Right cardiac atrium (tissue), 5 donors: ENCODE data around the gene PCSK2. TPM values are rescaled to one million over a fixed set of nuclear protein-coding genes. Genes with fewer than 3 reads are reported as not detected.

Source experiments
- ATAC-seq, 2 donors: fragments of 200-7000 bp; cut with Tn5 transposase; one replicate each; pipeline versions ENCODE4 v1.8.0 to v1.9.1; 2020; ENCODE audit warnings: moderate library complexity in 2 of 2, mild to moderate bottlenecking in 1 of 2
- DNase-seq, 3 donors: peaks; one replicate each; pipeline ENCODE4 v3.0.0-alpha.2; 2020
- H3K27ac ChIP-seq: one replicate; pipeline ENCODE4 v1.5.1; 2013; ENCODE audit warnings: mild to moderate bottlenecking, low read length, control low read depth, moderate library complexity
- H3K27me3 ChIP-seq: one replicate; pipeline ENCODE4 v1.6.1; 2013; ENCODE audit not compliant: control insufficient read depth, insufficient read depth
- H3K4me1 ChIP-seq: one replicate; pipeline ENCODE4 v1.6.1; 2013; ENCODE audit warnings: low read length; ENCODE audit not compliant: control insufficient read depth, insufficient read depth
- H3K4me3 ChIP-seq: one replicate; pipeline ENCODE4 v1.5.1; 2013; ENCODE audit warnings: low read length, control low read depth
- H3K9me3 ChIP-seq: one replicate; pipeline ENCODE4 v1.6.1; 2013; ENCODE audit warnings: low read length; ENCODE audit not compliant: control insufficient read depth
- WGBS: extraction: QIAGEN DNeasy Blood & Tissue Kit; methylation state at CpG from one replicate; pipeline ENCODE4 v1.1.7; 2013; 5-methylcytosine and 5-hydroxymethylcytosine counted together
- intact Hi-C, 4 donors: fragments of 100-400 bp; cut with DNase I; formaldehyde crosslinking; loops; one replicate each; pipeline versions ENCODE4 v1.11.0 to v1.14.0; 2022 to 2023
- polyA plus RNA-seq: library from polyadenylated mRNA; stranded (reverse); fragments of 200-250 nt; gene quantifications from one replicate; pipeline ENCODE4 v1.2.3, GENCODE V29; 2013
- total RNA-seq, 4 donors: library from RNA; stranded (reverse); fragmentation: NEBNext Ultra II Directional; extraction: Animal tissue kit (Norgen Biotek cat#: 25700); gene quantifications; one replicate each; pipeline ENCODE4 v1.2.1, GENCODE V29; 2021
- donor health status: healthy with polysubstance abuse.
- donor health status: DM: no; HTN: yes; CAD: no.
- donor health status: DM: no; HTN: no; CAD: no.
- donor health status: DM: no; HTN: yes; CAD: no; lungs with severe emphysema.
- donor health status: DM: yes; HTN: yes; CAD: no.

The PCSK2 gene
- total and polyA plus RNA-seq, 5 donors: 1.1 to 3.2 (median 1.9) TPM

GRCh38 chr20:17300113-17300512 is 73.3 kb downstream of the PCSK2 start:
- Histone ChIP-seq H3K4me3 (no peak overlapping the region), H3K27ac (no peak overlapping the region), H3K9me3 (no peaks in the 10 kb centered on the region), H3K27me3 (no peaks in the 10 kb centered on the region), H3K4me1 (no peaks in the 10 kb centered on the region)
- ATAC-seq: no peak
- WGBS: 75% methylated on average over 2 of the region's 2 CpGs
- no peak for DNase-seq
- intact Hi-C loops: no loop called here

- Histone ChIP-seq H3K27me3 (no peaks in the 10 kb centered on the region), H3K9me3 (no peaks in the 10 kb centered on the region), H3K4me1 (no peaks in the 10 kb centered on the region), H3K4me3 (no peak overlapping the region), H3K27ac (no peak overlapping the region)
- DNase-seq (no peak), ATAC-seq (no peak)
- WGBS: 42% methylated on average over 3 of the region's 3 CpGs
- intact Hi-C loops: no loop called here
Observed at GRCh38 chr20:17304774-17305173, 77.9 kb downstream of the PCSK2 start.

GRCh38 chr20:17306427-17306826 is 79.6 kb downstream of the PCSK2 start:
- no peak for DNase-seq
- Histone ChIP-seq H3K27me3 (no peaks in the 10 kb centered on the region), H3K4me1 (no peaks in the 10 kb centered on the region), H3K4me3 (no peak overlapping the region), H3K9me3 (no peaks in the 10 kb centered on the region), H3K27ac (no peak overlapping the region)
- intact Hi-C loops: no loop called here
- ATAC-seq: no peak
- 81% methylated on average over 4 of the region's 4 CpGs for WGBS

- no peak for ATAC-seq
- intact Hi-C loops: no loop called here
Observed at GRCh38 chr20:17314264-17314663, 87.4 kb downstream of the PCSK2 start.

GRCh38 chr20:17315407-17316231 is 88.8 kb downstream of the PCSK2 start:
- Histone ChIP-seq H3K4me1 (no peaks in the 10 kb centered on the region), H3K4me3 (no peak overlapping the region), H3K9me3 (no peaks in the 10 kb centered on the region), H3K27me3 (peaks cover 2% of the 10 kb centered on the region), H3K27ac (no peak overlapping the region)
- 14% methylated on average over 45 of the region's 45 CpGs for WGBS
- intact Hi-C loops: no loop called here
- DNase-seq (no peak), ATAC-seq (peak in 1 of 2 donors; percentile 14)

More at GRCh38 chr20:17314264-17314663, 87.4 kb downstream of the PCSK2 start:
- WGBS: 59% methylated on average over 5 of the region's 5 CpGs
- H3K27me3 ChIP-seq: peaks cover 2% of the 10 kb centered on the region
- H3K4me3 ChIP-seq: no peak overlapping the region
- no peaks in the 10 kb centered on the region for H3K9me3 ChIP-seq
- no peak for DNase-seq
- no peaks in the 10 kb centered on the region for H3K4me1 ChIP-seq
- no peak overlapping the region for H3K27ac ChIP-seq

- WGBS: 69% methylated on average over 2 of the region's 2 CpGs
- Histone ChIP-seq H3K4me1 (no peaks in the 10 kb centered on the region), H3K4me3 (no peak overlapping the region), H3K27me3 (peaks cover 2% of the 10 kb centered on the region), H3K27ac (no peak overlapping the region), H3K9me3 (no peaks in the 10 kb centered on the region)
- intact Hi-C loops: no loop called here
- ATAC-seq (no peak), DNase-seq (no peak)
Observed at GRCh38 chr20:17316316-17317038, 89.6 kb downstream of the PCSK2 start.

- peaks cover 2% of the 10 kb centered on the region for H3K27me3 ChIP-seq
- H3K4me3 ChIP-seq: no peak overlapping the region
- no peak overlapping the region for H3K27ac ChIP-seq
- DNase-seq (no peak), ATAC-seq (no peak)
- 49% methylated on average over 2 of the region's 2 CpGs for WGBS
- intact Hi-C loops: no loop called here
- H3K9me3 ChIP-seq: no peaks in the 10 kb centered on the region
- no peaks in the 10 kb centered on the region for H3K4me1 ChIP-seq
Observed at GRCh38 chr20:17317341-17317740, 90.5 kb downstream of the PCSK2 start.

GRCh38 chr20:17320456-17320855 is 93.6 kb downstream of the PCSK2 start:
- DNase-seq: no peak
- ATAC-seq: no peak
- WGBS: 76% methylated on average over 2 of the region's 2 CpGs

GRCh38 chr20:17326096-17326495 is 99.3 kb downstream of the PCSK2 start:
- Histone ChIP-seq H3K27ac (no peak overlapping the region), H3K9me3 (no peaks in the 10 kb centered on the region), H3K4me3 (no peak overlapping the region), H3K27me3 (no peaks in the 10 kb centered on the region), H3K4me1 (no peaks in the 10 kb centered on the region)
- DNase-seq (no peak), ATAC-seq (no peak)
- 72% methylated on average over 2 of the region's 2 CpGs for WGBS
- intact Hi-C loops: no loop called here

More at GRCh38 chr20:17320456-17320855, 93.6 kb downstream of the PCSK2 start:
- H3K4me1 ChIP-seq: no peaks in the 10 kb centered on the region
- no peak overlapping the region for H3K27ac ChIP-seq
- no peaks in the 10 kb centered on the region for H3K9me3 ChIP-seq
- intact Hi-C loops: no loop called here
- H3K4me3 ChIP-seq: no peak overlapping the region
- no peaks in the 10 kb centered on the region for H3K27me3 ChIP-seq

- intact Hi-C loops: no loop called here
- H3K27ac ChIP-seq: no peak overlapping the region
- H3K27me3 ChIP-seq: no peaks in the 10 kb centered on the region
- ATAC-seq (no peak), DNase-seq (no peak)
- no peak overlapping the region for H3K4me3 ChIP-seq
- no peaks in the 10 kb centered on the region for H3K9me3 ChIP-seq
- no peaks in the 10 kb centered on the region for H3K4me1 ChIP-seq
- 27% methylated on average over 28 of the region's 28 CpGs for WGBS
Observed at GRCh38 chr20:17327185-17328148, 100.6 kb downstream of the PCSK2 start.
